Cardiac muscle cell (in vitro differentiated cells and primary cell): Measurements from ENCODE around the gene IL17RC. TPM values are rescaled to one million over a fixed set of nuclear protein-coding genes. Genes with fewer than 3 reads are reported as not detected.

ENCODE experiments used
- DNase-seq, 2 donors: peaks; one replicate each; pipeline versions ENCODE4 v3.0.0 to v3.0.0-alpha.2; 2010 to 2017; ENCODE audit warnings: low read depth in 1 of 2, low spot score in 1 of 2
- H3K27ac ChIP-seq: fragments of 200-600 bp; sonication (generic); 2 replicates; pipeline ENCODE4 v1.5.1; 2016
- H3K27me3 ChIP-seq: fragments of 200-600 bp; sonication (generic); 2 replicates; pipeline ENCODE4 v1.6.0; 2016; ENCODE audit warnings: control low read depth
- H3K36me3 ChIP-seq: fragments of 200-600 bp; sonication (generic); 2 replicates; pipeline ENCODE4 v1.5.1; 2016; ENCODE audit warnings: control low read depth
- H3K4me1 ChIP-seq: fragments of 200-600 bp; sonication (generic); 2 replicates; pipeline ENCODE4 v1.8.1; 2017; ENCODE audit warnings: low read depth, mild to moderate bottlenecking, mixed run types
- H3K4me3 ChIP-seq: fragments of 200-600 bp; sonication (generic); 2 replicates; pipeline ENCODE4 v1.5.1; 2016; ENCODE audit warnings: mild to moderate bottlenecking
- H3K9me3 ChIP-seq: fragments of 200-600 bp; sonication (generic); 2 replicates; pipeline ENCODE4 v1.5.1; 2017; ENCODE audit warnings: low read depth, mild to moderate bottlenecking, control low read depth
- polyA plus RNA-seq: library from polyadenylated mRNA; unstranded; fragments of >200 nt; fragmentation: Nextera tagmentation; extraction: Ambion mirVana; gene quantifications from 2 replicates; pipeline ENCODE4 v1.2.1, GENCODE V29; 2016
- total RNA-seq: library from RNA; depleted of rRNA; stranded (reverse); fragments of >200 nt; gene quantifications from 2 replicates; pipeline ENCODE4 v1.2.3, GENCODE V29; 2016
- TF ChIP-seq, protein P1 (sequence below): IDR thresholded peaks from 2 replicates; pipeline ENCODE4 v1.5.1; 2012; ENCODE audit warnings: low read depth, mild to moderate bottlenecking, low read length

Gene IL17RC
- total and polyA plus RNA-seq, 2 experiments from 2014 or later, result 49.2 to 59.8 TPM

DNA sequence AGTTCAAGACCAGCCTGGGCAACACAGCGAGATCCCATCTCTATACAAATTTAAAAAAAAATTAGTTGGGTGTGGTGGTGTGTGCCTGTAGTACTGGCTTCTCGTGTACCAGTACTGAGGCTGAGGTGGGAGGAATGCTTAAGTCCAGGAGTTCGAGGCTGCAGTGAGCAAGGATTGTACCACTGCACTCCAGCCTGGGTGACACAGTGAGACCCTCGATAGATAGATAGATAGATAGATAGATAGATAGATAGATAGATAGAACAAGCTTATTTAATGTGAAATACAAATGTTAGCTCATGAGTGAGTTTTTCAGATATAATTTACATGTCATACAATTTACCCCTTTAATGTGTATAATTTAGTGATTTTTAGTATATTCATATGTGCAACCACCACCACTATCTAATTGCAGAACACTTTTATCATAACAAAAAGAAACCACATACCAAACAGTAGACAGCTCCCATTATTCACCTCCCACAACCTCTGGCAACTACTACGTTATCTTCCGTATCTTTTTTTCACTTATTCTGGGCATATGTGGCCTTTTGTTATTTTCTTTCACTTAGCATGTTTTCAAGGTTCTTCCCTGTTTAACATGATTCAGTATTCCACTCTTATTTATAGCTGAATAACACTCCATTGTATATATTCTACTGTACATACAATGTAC, 48.4 kb downstream of the IL17RC start:
- TF ChIP-seq, protein P1, sequence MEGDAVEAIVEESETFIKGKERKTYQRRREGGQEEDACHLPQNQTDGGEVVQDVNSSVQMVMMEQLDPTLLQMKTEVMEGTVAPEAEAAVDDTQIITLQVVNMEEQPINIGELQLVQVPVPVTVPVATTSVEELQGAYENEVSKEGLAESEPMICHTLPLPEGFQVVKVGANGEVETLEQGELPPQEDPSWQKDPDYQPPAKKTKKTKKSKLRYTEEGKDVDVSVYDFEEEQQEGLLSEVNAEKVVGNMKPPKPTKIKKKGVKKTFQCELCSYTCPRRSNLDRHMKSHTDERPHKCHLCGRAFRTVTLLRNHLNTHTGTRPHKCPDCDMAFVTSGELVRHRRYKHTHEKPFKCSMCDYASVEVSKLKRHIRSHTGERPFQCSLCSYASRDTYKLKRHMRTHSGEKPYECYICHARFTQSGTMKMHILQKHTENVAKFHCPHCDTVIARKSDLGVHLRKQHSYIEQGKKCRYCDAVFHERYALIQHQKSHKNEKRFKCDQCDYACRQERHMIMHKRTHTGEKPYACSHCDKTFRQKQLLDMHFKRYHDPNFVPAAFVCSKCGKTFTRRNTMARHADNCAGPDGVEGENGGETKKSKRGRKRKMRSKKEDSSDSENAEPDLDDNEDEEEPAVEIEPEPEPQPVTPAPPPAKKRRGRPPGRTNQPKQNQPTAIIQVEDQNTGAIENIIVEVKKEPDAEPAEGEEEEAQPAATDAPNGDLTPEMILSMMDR, result no peak
- DNase-seq, result no peak
- peaks cover 36% of the 10 kb centered on the region for H3K36me3 ChIP-seq
- no peak overlapping the region for H3K4me3 ChIP-seq
- no peaks in the 10 kb centered on the region for H3K9me3 ChIP-seq
- no peak overlapping the region for H3K27ac ChIP-seq
- H3K4me1 ChIP-seq, result no peaks in the 10 kb centered on the region
- H3K27me3 ChIP-seq, result no peaks in the 10 kb centered on the region

DNA sequence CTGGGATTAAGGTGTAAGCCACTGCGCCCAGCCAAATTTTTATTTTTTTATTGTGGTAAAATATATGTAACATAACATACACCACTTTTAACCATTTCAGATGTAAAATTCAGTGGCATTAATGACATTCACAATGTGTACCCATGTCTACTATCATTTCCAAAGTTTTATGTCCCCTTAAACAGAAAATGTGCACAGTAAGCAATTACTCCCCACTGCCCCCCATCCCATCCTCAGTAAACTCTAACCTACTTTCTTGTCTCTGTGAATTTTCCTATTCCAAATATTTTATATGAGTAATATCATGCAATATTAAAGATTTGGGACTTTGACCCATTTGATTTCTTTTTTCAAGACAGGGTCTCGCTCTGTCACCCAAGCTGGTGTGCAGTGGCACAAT, 49.9 kb downstream of the IL17RC start:
- no peak for DNase-seq
- Histone ChIP-seq H3K9me3 (no peaks in the 10 kb centered on the region), H3K4me1 (no peaks in the 10 kb centered on the region), H3K27ac (no peak overlapping the region), H3K27me3 (no peaks in the 10 kb centered on the region), H3K36me3 (peaks cover 50% of the 10 kb centered on the region), H3K4me3 (no peak overlapping the region)
- TF ChIP-seq, protein P1, result no peak

DNA sequence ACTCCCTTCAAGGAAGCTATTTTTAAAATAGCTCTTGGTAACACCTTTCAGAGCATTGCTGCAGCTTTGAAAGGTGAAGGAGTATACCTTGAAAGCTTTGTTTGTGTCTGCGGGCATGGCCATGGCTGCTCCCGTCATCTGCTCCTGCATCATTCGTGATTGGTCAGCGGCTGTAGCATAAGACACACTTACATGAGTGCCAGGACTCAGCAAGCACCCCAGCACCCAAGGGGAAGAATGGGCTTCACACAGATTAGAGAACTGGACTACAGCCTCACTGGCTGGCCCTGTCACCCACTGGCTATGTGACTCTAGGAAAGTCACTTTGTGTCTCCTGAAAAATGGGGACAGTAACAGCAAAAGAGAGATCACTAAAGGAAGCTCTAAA, 52.7 kb downstream of the IL17RC start:
- DNase-seq, result no peak
- Histone ChIP-seq H3K27ac (no peak overlapping the region), H3K4me3 (no peak overlapping the region), H3K9me3 (no peaks in the 10 kb centered on the region), H3K27me3 (no peaks in the 10 kb centered on the region), H3K36me3 (peaks cover 47% of the 10 kb centered on the region), H3K4me1 (no peaks in the 10 kb centered on the region)
- TF ChIP-seq, protein P1, result no peak

DNA sequence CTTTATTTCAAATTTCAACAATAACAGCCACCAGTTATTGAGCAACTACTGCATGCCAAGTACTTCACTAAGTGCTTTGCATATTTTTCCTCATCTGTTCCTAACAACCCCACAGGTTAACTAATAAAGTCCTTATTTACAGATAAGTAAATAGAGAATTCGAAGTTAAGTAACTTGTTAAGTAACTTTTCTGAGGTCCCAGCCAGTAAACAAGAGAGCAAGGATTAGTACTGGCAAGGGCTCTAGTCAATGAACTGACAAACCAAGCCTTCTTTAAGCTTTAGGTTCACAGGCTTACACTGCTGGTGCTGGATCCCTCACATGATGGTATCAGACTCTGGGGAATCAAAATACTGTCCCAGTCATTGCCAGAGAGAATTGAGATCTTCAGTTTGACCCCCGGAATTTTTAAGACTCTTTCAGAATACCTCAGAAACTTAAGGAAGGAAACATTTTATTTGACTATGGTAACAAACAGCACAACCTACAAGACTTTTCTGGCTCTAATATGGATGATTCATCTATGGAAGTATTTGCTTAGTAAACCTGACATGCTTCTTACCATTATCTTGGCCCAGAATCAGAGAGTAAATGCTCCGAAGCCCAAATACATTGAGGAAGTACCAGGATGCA, 53.2 kb downstream of the IL17RC start:
- Histone ChIP-seq H3K4me1 (no peaks in the 10 kb centered on the region), H3K27me3 (no peaks in the 10 kb centered on the region), H3K9me3 (no peaks in the 10 kb centered on the region), H3K36me3 (peaks cover 49% of the 10 kb centered on the region), H3K4me3 (no peak overlapping the region), H3K27ac (no peak overlapping the region)
- TF ChIP-seq, protein P1, result no peak
- peak in 1 of 2 donors; percentile 45 for DNase-seq

DNA sequence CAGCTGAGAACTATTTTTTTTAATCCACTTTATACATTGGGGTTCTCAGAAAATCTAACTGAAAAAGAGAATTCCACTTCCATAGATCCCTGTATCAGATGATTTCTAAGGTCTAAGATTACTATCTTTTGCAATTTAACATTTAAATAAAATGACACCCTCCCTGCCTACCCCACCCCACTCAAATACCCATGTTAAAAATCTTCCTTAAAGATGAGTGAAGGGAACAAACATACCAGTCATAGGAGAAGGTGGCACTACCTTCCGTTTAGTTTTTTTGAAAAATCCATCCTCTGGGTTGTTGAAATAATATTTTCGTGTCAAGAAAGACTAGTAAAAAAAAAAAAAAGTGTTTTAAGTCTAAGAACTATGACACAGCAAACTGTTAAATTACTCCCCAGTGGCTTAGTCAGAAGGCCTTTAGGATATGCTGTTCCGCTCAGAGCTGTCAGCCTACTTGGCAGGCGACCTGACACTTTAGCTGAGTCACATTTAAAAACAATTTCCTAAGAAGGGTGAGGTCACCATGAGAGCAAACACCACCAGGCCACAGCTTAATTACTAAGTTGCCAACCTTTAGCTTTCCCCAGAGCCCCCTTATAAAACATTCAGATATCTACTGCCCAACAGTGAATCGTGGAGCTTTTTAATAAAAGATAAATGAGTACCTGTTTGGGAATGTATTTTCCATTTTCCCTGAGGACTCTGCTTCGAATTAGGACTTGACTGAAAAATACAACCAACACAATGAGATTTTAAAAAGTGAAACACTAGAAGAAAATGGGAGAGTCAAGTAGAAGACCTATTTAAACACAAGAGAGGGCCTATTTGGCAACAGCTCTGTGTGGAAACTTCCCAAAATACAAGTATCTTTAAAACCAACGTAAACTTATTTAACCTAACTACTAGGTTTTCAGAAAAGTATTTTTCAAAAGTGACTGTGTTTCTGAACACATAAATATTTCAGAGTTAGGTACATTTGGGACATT, 60.1 kb downstream of the IL17RC start:
- TF ChIP-seq, protein P1, result no peak
- Histone ChIP-seq H3K9me3 (no peaks in the 10 kb centered on the region), H3K36me3 (peaks cover 7% of the 10 kb centered on the region), H3K27ac (peak overlapping the region; percentile 32), H3K27me3 (no peaks in the 10 kb centered on the region), H3K4me3 (no peak overlapping the region), H3K4me1 (no peaks in the 10 kb centered on the region)
- DNase-seq, result peak in 1 of 2 donors; percentile 98
